ENCODE measurements around the gene RLN3. TPM values are rescaled to one million over a fixed set of nuclear protein-coding genes. Genes with fewer than 3 reads are reported as not detected.

The RLN3 gene
- total and polyA plus RNA-seq, 2 of the 8 experiments (the other 6 are each of a cell fraction or from before 2014, with no cell fraction given), result not detected

- ChIA-PET CTCF (ENCODE audit: partially characterized antibody) (interaction anchor here (1.0 to 7.3 kb wide), 6 partner anchors 9 to 129 kb away, joined by 3 to 103 read pairs (median 40); partner anchors contain the start of genes C19orf67 and MISP3), POLR2A (ENCODE audit: partially characterized antibody) (interaction anchor here (1.4 kb wide), 1 partner anchor 18 kb away, joined by 3 read pairs; no protein-coding TSS in a partner anchor)
- H3K56ac ChIP-seq (replicated peaks; ENCODE audit: insufficient read length, low read depth, low read length), result no peak overlapping the region
- no peak overlapping the region for H3K4me3 ChIP-seq (ENCODE audit: extremely low read depth in 1 of 4, insufficient read depth in 2 of 4, low read depth in 3 of 4, low read length in 4 of 4)
- H3K4me2 ChIP-seq (ENCODE audit: insufficient read depth in 1 of 2, low read depth in 2 of 2, low read length in 2 of 2), result no peak overlapping the region
- H3K23ac ChIP-seq (ENCODE audit: insufficient read length), result no peak overlapping the region
- H3K79me1 ChIP-seq (ENCODE audit: low read depth, low read length), result no peaks in the 10 kb centered on the region
- DNase-seq (ENCODE audit: low read depth in 1 of 2, low spot score in 2 of 2) (no peak), FAIRE-seq (no peak)
- WGBS, 2 experiments (ENCODE audit: extremely low coverage in 1 of 2, insufficient coverage in 1 of 2, insufficient read length in 1 of 2, insufficient replicate concordance in 2 of 2, low coverage in 1 of 2, low lambda C conversion rate in 2 of 2, missing lambda C conversion rate in 1 of 2), result 88% methylated on average over 5 of the region's 5 CpGs; no CpG with 5 or more reads in 1 of the 2 experiments
- H3K23me2 ChIP-seq (ENCODE audit: low read depth, low read length), result peaks cover 7% of the 10 kb centered on the region; the same call in 1 of the 2 replicates
- H3K14ac ChIP-seq (ENCODE audit: insufficient read length), result no peak overlapping the region
- H3K79me2 ChIP-seq (ENCODE audit: control insufficient read depth in 1 of 2, insufficient read depth in 2 of 2, low read length in 2 of 2), result no peaks in the 10 kb centered on the region
- H3K4me1 ChIP-seq (replicated peaks in 1 of 4; ENCODE audit: control insufficient read depth in 3 of 4, insufficient read depth in 4 of 4, low read length in 3 of 4), result peaks cover 0 to 6% (median 3%) of the 10 kb centered on the region in 4 experiments; a peak in 4 of 7 replicates
- H2AFZ ChIP-seq (ENCODE audit: low read length), result no peak overlapping the region
- no peaks in the 10 kb centered on the region for H3K9me3 ChIP-seq (ENCODE audit: insufficient read depth in 2 of 2, low read depth in 1 of 2, low read length in 1 of 2)
- H3K27me3 ChIP-seq (replicated peaks in 1 of 4; ENCODE audit: control insufficient read depth in 3 of 4, extremely low read depth in 1 of 4, insufficient read depth in 3 of 4, low read length in 3 of 4), result peaks cover 5 to 17% (median 14%) of the 10 kb centered on the region in 4 experiments
- no peak overlapping the region for H2BK12ac ChIP-seq (ENCODE audit: low read depth, low read length)
- peaks cover 0 to 2% of the 10 kb centered on the region in 2 experiments for H4K20me1 ChIP-seq (replicated peaks in 1 of 2; ENCODE audit: control insufficient read depth in 1 of 2, insufficient read depth in 2 of 2, low read length in 2 of 2)
- H2BK15ac ChIP-seq (ENCODE audit: low read length), result no peak overlapping the region
- H4K5ac ChIP-seq (ENCODE audit: insufficient read length, low read depth, low read length), result no peak overlapping the region
- H3K9ac ChIP-seq (replicated peaks in 1 of 4; ENCODE audit: extremely low read depth in 1 of 4, low read depth in 3 of 4, low read length in 3 of 4), result no peak overlapping the region
- no peak overlapping the region for H4K91ac ChIP-seq (replicated peaks; ENCODE audit: insufficient read length, low read length)
- H3K36me3 ChIP-seq (ENCODE audit: control insufficient read depth in 2 of 4, insufficient read depth in 4 of 4, low read length in 3 of 4), result no peaks in the 10 kb centered on the region
- H3K18ac ChIP-seq (ENCODE audit: extremely low read depth, low read length), result no peak overlapping the region
- no peak overlapping the region for H2BK20ac ChIP-seq (ENCODE audit: low read length)
- no peak overlapping the region for H2BK5ac ChIP-seq (ENCODE audit: low read depth, low read length)
- no peak overlapping the region for H3K4ac ChIP-seq (replicated peaks; ENCODE audit: insufficient read length, low read depth, low read length)
- no peak overlapping the region for H4K8ac ChIP-seq (ENCODE audit: extremely low read depth, insufficient read depth, low read length)
- no peak overlapping the region for H3K27ac ChIP-seq (ENCODE audit: low read depth, low read length)
- no peak overlapping the region for H2BK120ac ChIP-seq (replicated peaks; ENCODE audit: low read depth, low read length)
- no peak overlapping the region for H2AK5ac ChIP-seq (ENCODE audit: low read depth, low read length)
- no peak for TF ChIP-seq ZNF274 (IDR thresholded peaks at IDR 0.05; ENCODE audit: borderline replicate concordance, extremely low read depth, low read length)
- no peak for TF ChIP-seq CTBP2 (IDR thresholded peaks at IDR 0.05; ENCODE audit: borderline replicate concordance, insufficient read depth, insufficient read length, low read length)
- no peak for TF ChIP-seq SP4 (IDR thresholded peaks at IDR 0.05; ENCODE audit: low read length)
- no peak for TF ChIP-seq CTCF (IDR thresholded peaks at IDR 0.05; ENCODE audit: control extremely low read depth in 1 of 3, insufficient read depth in 1 of 3, low read depth in 1 of 3, low read length in 3 of 3)
- no peak for TF ChIP-seq EP300 (IDR thresholded peaks at IDR 0.05; ENCODE audit: borderline replicate concordance in 1 of 2, low read depth in 2 of 2, low read length in 2 of 2)
- no peak for TF ChIP-seq NANOG (IDR thresholded peaks at IDR 0.05; ENCODE audit: insufficient read depth, low read depth, low read length, poor library complexity, severe bottlenecking)
- TF ChIP-seq, protein P1, sequence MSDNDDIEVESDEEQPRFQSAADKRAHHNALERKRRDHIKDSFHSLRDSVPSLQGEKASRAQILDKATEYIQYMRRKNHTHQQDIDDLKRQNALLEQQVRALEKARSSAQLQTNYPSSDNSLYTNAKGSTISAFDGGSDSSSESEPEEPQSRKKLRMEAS (IDR thresholded peaks at IDR 0.05), result no peak
- TF ChIP-seq E2F6 (IDR thresholded peaks at IDR 0.05), result no peak
- TF ChIP-seq SIX5 (IDR thresholded peaks at IDR 0.05; ENCODE audit: low read depth, low read length), result no peak
- no peak for TF ChIP-seq CHD2 (IDR thresholded peaks at IDR 0.05; ENCODE audit: low read length)
Measured at GRCh38 chr19:14062558-14062855, 34.6 kb downstream of the RLN3 start.
